Type B pancreatic cell (in vitro differentiated cells): ENCODE measurements around the gene PKP1. TPM values are rescaled to one million over a fixed set of nuclear protein-coding genes. Genes with fewer than 3 reads are reported as not detected.

Experiments used
- DNase-seq: peaks from one replicate; pipeline ENCODE4 v3.0.0; 2021; ENCODE audit warnings: mixed read lengths; ENCODE audit not compliant: unreplicated experiment; ENCODE audit errors: extremely low spot score
- H3K27ac Mint-ChIP-seq: 2 replicates; pipeline ENCODE4 v1.8.0; 2021; ENCODE audit warnings: mild to moderate bottlenecking, mixed read lengths
- H3K27me3 Mint-ChIP-seq: 2 replicates; pipeline ENCODE4 v1.8.0; 2021; ENCODE audit warnings: mixed read lengths
- H3K36me3 Mint-ChIP-seq: 2 replicates; pipeline ENCODE4 v1.8.0; 2021; ENCODE audit warnings: mixed read lengths
- H3K4me1 Mint-ChIP-seq: one replicate; pipeline ENCODE4 v1.8.0; 2021; ENCODE audit warnings: mixed read lengths; ENCODE audit not compliant: unreplicated experiment
- H3K4me3 Mint-ChIP-seq: 2 replicates; pipeline ENCODE4 v1.8.0; 2021; ENCODE audit warnings: mild to moderate bottlenecking, mixed read lengths
- H3K9me3 Mint-ChIP-seq: 2 replicates; pipeline ENCODE4 v1.8.0; 2021; ENCODE audit warnings: mixed read lengths
- total RNA-seq: library from RNA; stranded (reverse); gene quantifications from 2 replicates; pipeline ENCODE4 v1.2.1, GENCODE V29; 2021; ENCODE audit warnings: low replicate concordance
- TF ChIP-seq, protein P1 (sequence below): fragments of 200-600 bp; sonication (generic); conservative IDR thresholded peaks from 2 replicates; pipeline ENCODE4 v1.5.0; 2021; ENCODE audit warnings: antibody characterized with exemption, mild to moderate bottlenecking

PKP1 gene
- total RNA-seq, 1 donor from 2014 or later = 7.6 TPM

DNA sequence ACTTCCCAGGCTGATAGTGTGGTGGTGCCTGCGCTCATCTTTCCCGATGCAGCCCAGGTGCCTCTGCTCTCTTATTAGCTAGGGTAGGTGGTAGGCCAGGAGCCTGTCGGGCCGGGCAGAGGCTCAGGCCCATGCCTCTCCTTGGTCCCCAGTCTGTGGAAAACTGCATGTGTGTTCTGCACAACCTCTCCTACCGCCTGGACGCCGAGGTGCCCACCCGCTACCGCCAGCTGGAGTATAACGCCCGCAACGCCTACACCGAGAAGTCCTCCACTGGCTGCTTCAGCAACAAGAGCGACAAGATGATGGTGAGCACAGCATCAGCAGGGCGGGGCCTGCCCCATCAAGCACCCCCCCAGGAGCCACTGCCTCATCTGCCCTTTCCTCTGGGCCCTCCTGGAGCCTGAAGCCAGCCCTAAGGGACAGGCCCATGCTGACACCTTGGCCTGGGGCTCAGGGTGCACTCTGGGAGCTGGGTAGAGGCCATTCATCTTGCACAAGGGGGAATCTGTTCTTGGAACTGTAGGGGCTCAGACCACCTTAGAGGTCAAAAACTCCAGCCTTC, 38.6 kb downstream of the PKP1 start:
- Mint-ChIP-seq H3K36me3 (no peaks in the 10 kb centered on the region), H3K4me1 (no peaks in the 10 kb centered on the region), H3K9me3 (no peaks in the 10 kb centered on the region), H3K27me3 (peaks cover 14% of the 10 kb centered on the region), H3K4me3 (no peak overlapping the region), H3K27ac (no peak overlapping the region)
- DNase-seq = no peak
- TF ChIP-seq, protein P1, sequence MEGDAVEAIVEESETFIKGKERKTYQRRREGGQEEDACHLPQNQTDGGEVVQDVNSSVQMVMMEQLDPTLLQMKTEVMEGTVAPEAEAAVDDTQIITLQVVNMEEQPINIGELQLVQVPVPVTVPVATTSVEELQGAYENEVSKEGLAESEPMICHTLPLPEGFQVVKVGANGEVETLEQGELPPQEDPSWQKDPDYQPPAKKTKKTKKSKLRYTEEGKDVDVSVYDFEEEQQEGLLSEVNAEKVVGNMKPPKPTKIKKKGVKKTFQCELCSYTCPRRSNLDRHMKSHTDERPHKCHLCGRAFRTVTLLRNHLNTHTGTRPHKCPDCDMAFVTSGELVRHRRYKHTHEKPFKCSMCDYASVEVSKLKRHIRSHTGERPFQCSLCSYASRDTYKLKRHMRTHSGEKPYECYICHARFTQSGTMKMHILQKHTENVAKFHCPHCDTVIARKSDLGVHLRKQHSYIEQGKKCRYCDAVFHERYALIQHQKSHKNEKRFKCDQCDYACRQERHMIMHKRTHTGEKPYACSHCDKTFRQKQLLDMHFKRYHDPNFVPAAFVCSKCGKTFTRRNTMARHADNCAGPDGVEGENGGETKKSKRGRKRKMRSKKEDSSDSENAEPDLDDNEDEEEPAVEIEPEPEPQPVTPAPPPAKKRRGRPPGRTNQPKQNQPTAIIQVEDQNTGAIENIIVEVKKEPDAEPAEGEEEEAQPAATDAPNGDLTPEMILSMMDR = no peak

DNA sequence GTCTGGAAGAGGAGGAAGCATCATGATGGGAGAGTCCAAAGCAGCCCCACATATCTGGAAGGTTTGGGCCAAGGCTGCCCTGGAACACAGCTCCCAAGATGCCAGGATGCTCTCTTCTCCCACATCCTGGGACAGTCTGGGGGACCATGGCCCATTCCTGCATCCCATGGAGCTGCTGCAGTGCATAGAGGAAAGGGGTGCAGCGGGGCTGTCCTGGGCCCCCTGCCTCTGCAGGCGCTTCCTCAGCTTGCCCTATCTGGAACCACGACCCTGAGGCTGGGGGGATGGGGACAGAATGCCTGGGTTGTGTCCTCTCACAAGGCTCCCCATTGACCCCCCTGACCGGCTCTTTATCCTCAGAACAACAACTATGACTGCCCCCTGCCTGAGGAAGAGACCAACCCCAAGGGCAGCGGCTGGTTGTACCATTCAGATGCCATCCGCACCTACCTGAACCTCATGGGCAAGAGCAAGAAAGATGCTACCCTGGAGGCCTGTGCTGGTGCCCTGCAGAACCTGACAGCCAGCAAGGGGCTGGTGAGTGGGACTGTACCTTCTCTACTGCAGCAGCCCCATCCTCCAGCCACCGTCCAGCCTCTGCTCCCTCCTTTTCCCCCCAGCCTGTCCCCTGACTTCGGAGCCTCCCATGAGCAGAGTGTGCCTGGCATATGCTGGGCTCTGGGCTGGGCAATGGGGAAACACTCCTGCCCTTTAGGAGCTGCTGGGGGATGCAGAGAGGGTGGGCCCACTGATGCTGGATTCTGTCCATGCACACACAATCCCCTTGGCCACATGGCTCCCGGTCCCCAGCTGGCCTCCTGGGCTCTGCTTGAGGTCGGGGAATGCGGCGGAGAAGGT, 39.6 kb downstream of the PKP1 start:
- Mint-ChIP-seq H3K9me3 (no peaks in the 10 kb centered on the region), H3K36me3 (no peaks in the 10 kb centered on the region), H3K4me1 (no peaks in the 10 kb centered on the region), H3K27ac (no peak overlapping the region), H3K27me3 (peaks cover 17% of the 10 kb centered on the region), H3K4me3 (no peak overlapping the region)
- no peak for DNase-seq
- TF ChIP-seq, protein P1 = no peak

DNA sequence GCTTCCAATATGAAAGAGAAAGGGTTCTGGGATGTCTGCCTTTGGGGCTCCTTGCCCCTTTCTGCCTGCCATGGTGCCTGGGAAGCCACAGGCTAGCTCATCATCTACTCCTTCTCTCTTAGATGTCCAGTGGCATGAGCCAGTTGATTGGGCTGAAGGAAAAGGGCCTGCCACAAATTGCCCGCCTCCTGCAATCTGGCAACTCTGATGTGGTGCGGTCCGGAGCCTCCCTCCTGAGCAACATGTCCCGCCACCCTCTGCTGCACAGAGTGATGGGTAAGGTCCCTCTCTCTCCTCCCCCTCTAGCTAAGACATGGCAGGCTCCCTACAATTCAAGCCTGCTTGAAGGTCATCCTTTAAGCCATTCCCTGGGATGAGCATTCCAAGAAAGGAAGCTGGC, 41.0 kb downstream of the PKP1 start:
- Mint-ChIP-seq H3K4me1 (peaks cover 5% of the 10 kb centered on the region), H3K27ac (no peak overlapping the region), H3K4me3 (no peak overlapping the region), H3K27me3 (peaks cover 13% of the 10 kb centered on the region), H3K9me3 (no peaks in the 10 kb centered on the region), H3K36me3 (no peaks in the 10 kb centered on the region)
- no peak for DNase-seq
- TF ChIP-seq, protein P1 = no peak

DNA sequence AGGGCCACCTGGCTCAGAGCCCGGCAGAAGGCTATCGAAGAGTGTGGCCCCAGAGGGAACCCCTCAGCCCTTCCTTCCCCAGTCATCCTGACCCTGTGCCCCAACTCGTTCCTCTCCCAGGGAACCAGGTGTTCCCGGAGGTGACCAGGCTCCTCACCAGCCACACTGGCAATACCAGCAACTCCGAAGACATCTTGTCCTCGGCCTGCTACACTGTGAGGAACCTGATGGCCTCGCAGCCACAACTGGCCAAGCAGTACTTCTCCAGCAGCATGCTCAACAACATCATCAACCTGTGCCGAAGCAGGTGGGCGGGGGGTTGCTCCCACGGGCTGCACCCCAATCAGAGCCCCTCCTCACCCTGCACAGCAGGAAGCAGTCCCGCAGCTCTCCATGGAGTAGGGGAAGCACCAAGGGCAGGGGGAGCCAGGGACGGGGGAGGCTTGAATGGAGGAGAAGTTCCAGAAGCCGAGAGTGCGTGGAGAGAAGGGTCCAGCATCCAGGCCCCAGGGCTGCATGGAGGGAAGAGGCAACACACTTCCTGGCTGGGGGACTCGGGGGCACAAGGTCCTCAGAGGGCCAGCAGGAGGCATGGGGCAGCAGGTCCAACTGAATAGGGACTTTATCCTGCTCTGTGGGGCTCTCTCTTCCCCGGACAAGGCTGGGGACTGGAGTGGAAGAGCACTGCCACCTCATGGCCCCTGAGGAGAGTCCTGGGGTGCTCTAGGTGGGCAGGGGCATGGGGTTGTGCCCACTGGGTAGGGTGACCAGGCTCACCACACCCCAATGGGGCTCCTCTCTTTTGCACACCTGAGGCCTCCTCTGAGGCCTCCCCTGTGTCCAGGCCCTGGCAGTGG, 41.7 kb downstream of the PKP1 start:
- H3K27me3 Mint-ChIP-seq = peaks cover 18% of the 10 kb centered on the region

DNA sequence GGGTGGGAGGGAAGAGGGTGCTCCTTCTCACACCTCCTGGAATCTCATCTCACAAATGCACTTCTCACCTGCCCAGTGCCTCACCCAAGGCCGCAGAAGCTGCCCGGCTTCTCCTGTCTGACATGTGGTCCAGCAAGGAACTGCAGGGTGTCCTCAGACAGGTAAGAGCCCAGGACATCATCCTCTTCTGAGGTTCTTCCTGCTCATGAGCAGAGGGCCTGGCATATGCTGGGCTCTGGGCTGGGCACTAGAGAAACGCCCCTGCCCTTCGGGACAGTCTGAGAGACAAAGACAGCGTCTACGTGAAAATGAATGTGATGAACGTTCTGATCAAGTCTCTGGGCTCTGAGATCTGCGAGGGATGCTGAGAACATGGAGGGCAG, 42.4 kb downstream of the PKP1 start:
- peaks cover 5% of the 10 kb centered on the region for H3K4me1 Mint-ChIP-seq
- TF ChIP-seq, protein P1 = no peak
- no peak for DNase-seq
- no peak overlapping the region for H3K4me3 Mint-ChIP-seq
- H3K27me3 Mint-ChIP-seq = peaks cover 18% of the 10 kb centered on the region
- H3K36me3 Mint-ChIP-seq = no peaks in the 10 kb centered on the region
- H3K27ac Mint-ChIP-seq = no peak overlapping the region
- no peaks in the 10 kb centered on the region for H3K9me3 Mint-ChIP-seq

More for the DNA sequence above, 41.7 kb downstream of the PKP1 start:
- no peak for DNase-seq
- Mint-ChIP-seq H3K4me1 (peaks cover 5% of the 10 kb centered on the region), H3K36me3 (no peaks in the 10 kb centered on the region), H3K9me3 (no peaks in the 10 kb centered on the region), H3K4me3 (no peak overlapping the region), H3K27ac (no peak overlapping the region)
- TF ChIP-seq, protein P1 = no peak
